Gastroesophageal sphincter (tissue), 3 donors: ENCODE data around the gene FHOD3.

Experiments
- EP300 ChIP-seq: sonication (generic); formaldehyde crosslinking; IDR thresholded peaks from one replicate; pipeline ENCODE4 v1.6.1; 2017; ENCODE audit warnings: antibody characterized with exemption, mild to moderate bottlenecking
- POLR2A ChIP-seq, 2 donors: fragments of 450-650 bp; IDR thresholded peaks; one replicate each; pipeline ENCODE4 v1.6.1; 2017; ENCODE audit warnings: antibody characterized with exemption in 2 of 2, mild to moderate bottlenecking in 2 of 2, moderate library complexity in 1 of 2
- POLR2AphosphoS5 ChIP-seq: sonication (generic); formaldehyde crosslinking; IDR thresholded peaks from one replicate; pipeline ENCODE4 v1.6.1; 2017; ENCODE audit warnings: antibody characterized with exemption
- TF ChIP-seq, protein P1 (sequence below), 4 experiments: fragments of 200-600 bp in 2 of 4; fragments of 450-650 bp in 2 of 4; sonication (generic) in 1 of 4; IDR thresholded peaks; one replicate each; pipeline ENCODE4 v1.5.1; 2017 to 2019; ENCODE audit warnings: antibody characterized with exemption in 4 of 4, mild to moderate bottlenecking in 2 of 4, moderate library complexity in 2 of 4

DNA sequence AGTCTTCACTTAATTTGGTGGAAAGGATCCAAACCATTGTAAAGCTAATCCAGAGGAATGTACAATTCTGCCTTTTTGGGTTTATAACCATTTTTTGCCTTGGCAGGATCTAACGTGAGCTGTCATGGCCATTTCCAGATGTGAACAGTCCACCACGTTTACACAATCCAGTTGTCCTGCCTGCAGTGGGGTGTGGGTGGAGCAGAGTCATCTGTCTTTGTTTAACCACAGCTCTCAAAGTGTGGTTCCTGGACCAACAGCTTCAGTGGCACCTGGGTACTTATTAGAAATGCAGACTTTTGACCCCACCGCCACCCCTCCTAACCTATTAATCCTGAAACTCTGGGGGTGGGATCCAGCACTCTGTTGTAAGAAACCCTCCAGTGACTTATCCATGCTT lies 35.9 kb downstream of the FHOD3 start:
- TF ChIP-seq EP300: no peak
- TF ChIP-seq, protein P1, sequence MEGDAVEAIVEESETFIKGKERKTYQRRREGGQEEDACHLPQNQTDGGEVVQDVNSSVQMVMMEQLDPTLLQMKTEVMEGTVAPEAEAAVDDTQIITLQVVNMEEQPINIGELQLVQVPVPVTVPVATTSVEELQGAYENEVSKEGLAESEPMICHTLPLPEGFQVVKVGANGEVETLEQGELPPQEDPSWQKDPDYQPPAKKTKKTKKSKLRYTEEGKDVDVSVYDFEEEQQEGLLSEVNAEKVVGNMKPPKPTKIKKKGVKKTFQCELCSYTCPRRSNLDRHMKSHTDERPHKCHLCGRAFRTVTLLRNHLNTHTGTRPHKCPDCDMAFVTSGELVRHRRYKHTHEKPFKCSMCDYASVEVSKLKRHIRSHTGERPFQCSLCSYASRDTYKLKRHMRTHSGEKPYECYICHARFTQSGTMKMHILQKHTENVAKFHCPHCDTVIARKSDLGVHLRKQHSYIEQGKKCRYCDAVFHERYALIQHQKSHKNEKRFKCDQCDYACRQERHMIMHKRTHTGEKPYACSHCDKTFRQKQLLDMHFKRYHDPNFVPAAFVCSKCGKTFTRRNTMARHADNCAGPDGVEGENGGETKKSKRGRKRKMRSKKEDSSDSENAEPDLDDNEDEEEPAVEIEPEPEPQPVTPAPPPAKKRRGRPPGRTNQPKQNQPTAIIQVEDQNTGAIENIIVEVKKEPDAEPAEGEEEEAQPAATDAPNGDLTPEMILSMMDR (IDR thresholded peaks at IDR 0.05): no peak
- no peak for TF ChIP-seq POLR2A (IDR thresholded peaks at IDR 0.05)
- TF ChIP-seq POLR2AphosphoS5: no peak
